Posterior cingulate gyrus (tissue), 11 donors: Measurements from ENCODE around the gene RAMACL.
"Not testable (repeated sequence)": the region's sequence is repeated elsewhere in the genome, so short reads cannot be mapped to it uniquely, and the experiment has no call there.

ENCODE experiments used
- DNase-seq, 10 donors: peaks; one replicate each; pipeline versions ENCODE4 v3.0.0 to v3.0.0-alpha.2; 2020 to 2021; ENCODE audit warnings: mixed read lengths in 3 of 10
- intact Hi-C: fragments of 100-400 bp; cut with DNase I; formaldehyde crosslinking; loops from one replicate; pipeline ENCODE4 v1.15.1; 2023

Gene RAMACL

GRCh38 chr6:166586424-166587156, at the start of gene RAMACL:
RAMACL (minus strand) TSS chr6:166586678; CDS start chr6:166586477, 201 bp downstream.
- DNase-seq, result peak in 2 of 10 donors; percentile 41 to 43
- intact Hi-C loops, result no loop called here

- peak in 1 of 10 donors; percentile 39 for DNase-seq
- intact Hi-C loops, result no loop called here
Observed at GRCh38 chr6:166635013-166635970, 48.8 kb upstream of the RAMACL start.

- intact Hi-C loops, DNase-seq: not testable (repeated sequence)
Observed at GRCh38 chr6:166634581-166634980, 48.1 kb upstream of the RAMACL start.

GRCh38 chr6:166633732-166634535, 47.5 kb upstream of the RAMACL start:
- intact Hi-C loops, result no loop called here
- DNase-seq, result peak in 1 of 10 donors; percentile 64

GRCh38 chr6:166632731-166633130, 46.3 kb upstream of the RAMACL start:
- DNase-seq, result peak in 1 of 10 donors; percentile 50
- intact Hi-C loops, result no loop called here

GRCh38 chr6:166630462-166630861, 44.0 kb upstream of the RAMACL start:
- intact Hi-C loops, result no loop called here

GRCh38 chr6:166629628-166630027, 43.1 kb upstream of the RAMACL start:
- intact Hi-C loops, result loop anchor here (5.0 to 10.0 kb wide), 3 partner anchors 185 to 247 kb away; partner anchors contain the start of gene MPC1
- DNase-seq, result no peak

More at GRCh38 chr6:166630462-166630861, 44.0 kb upstream of the RAMACL start:
- no peak for DNase-seq

- intact Hi-C loops, result loop anchor here (5.0 to 10.0 kb wide), 3 partner anchors 183 to 246 kb away; partner anchors contain the start of gene MPC1
Observed at GRCh38 chr6:166627875-166628801, 41.7 kb upstream of the RAMACL start.

GRCh38 chr6:166627033-166627874, 40.8 kb upstream of the RAMACL start, which contains the start of gene RPS6KA2:
RPS6KA2 (minus strand) TSS chr6:166627251; CDS start chr6:166627019, 232 bp downstream.
- intact Hi-C loops, result loop anchor here (5.0 to 10.0 kb wide), 3 partner anchors 182 to 245 kb away; partner anchors contain the start of gene MPC1
- DNase-seq, result peak; percentile 100

More at GRCh38 chr6:166627875-166628801, 41.7 kb upstream of the RAMACL start:
- peak in 9 of 10 donors; percentile 43 to 95 (median 62) for DNase-seq

GRCh38 chr6:166626177-166627032, 39.9 kb upstream of the RAMACL start:
- intact Hi-C loops, result loop anchor here (5.0 to 10.0 kb wide), 3 partner anchors 182 to 244 kb away; partner anchors contain the start of gene MPC1

GRCh38 chr6:166625356-166625755, 38.9 kb upstream of the RAMACL start:
- intact Hi-C loops, result loop anchor here (5.0 to 10.0 kb wide), 3 partner anchors 181 to 243 kb away; partner anchors contain the start of gene MPC1
- no peak for DNase-seq

More at GRCh38 chr6:166626177-166627032, 39.9 kb upstream of the RAMACL start:
- DNase-seq, result peak in 2 of 10 donors; percentile 23 to 35

GRCh38 chr6:166624275-166624674, 37.8 kb upstream of the RAMACL start:
- intact Hi-C loops, result loop anchor here (10.0 kb wide), 1 partner anchor 179 kb away; no protein-coding TSS in a partner anchor
- no peak for DNase-seq

GRCh38 chr6:166623318-166623717, 36.8 kb upstream of the RAMACL start:
- no peak for DNase-seq
- intact Hi-C loops, result loop anchor here (10.0 kb wide), 1 partner anchor 179 kb away; no protein-coding TSS in a partner anchor

- DNase-seq, result no peak
- intact Hi-C loops, result loop anchor here (10.0 kb wide), 1 partner anchor 176 kb away; no protein-coding TSS in a partner anchor
Observed at GRCh38 chr6:166621114-166621540, 34.6 kb upstream of the RAMACL start.

- intact Hi-C loops, result loop anchor here (10.0 kb wide), 1 partner anchor 176 kb away; no protein-coding TSS in a partner anchor
- DNase-seq, result no peak
Observed at GRCh38 chr6:166620478-166621113, 34.1 kb upstream of the RAMACL start.

- intact Hi-C loops, result loop anchor here (10.0 kb wide), 1 partner anchor 175 kb away; no protein-coding TSS in a partner anchor
- no peak for DNase-seq
Observed at GRCh38 chr6:166619912-166620311, 33.4 kb upstream of the RAMACL start.
